ENCODE results near the gene CNPY1.

GRCh38 chr7:155555116-155555695 is 8.8 kb upstream of the CNPY1 start:
- TF ChIP-seq EZH2 (IDR thresholded peaks at IDR 0.05; ENCODE audit: borderline replicate concordance, insufficient read depth, low read length, poor library complexity, severe bottlenecking), result no peak
- no peak for TF ChIP-seq CTCF (IDR thresholded peaks at IDR 0.05; ENCODE audit: poor library complexity, severe bottlenecking)
- no peak for TF ChIP-seq EP300 (conservative IDR thresholded peaks at IDR 0.05; ENCODE audit: poor library complexity, severe bottlenecking)
- TF ChIP-seq TAF1 (IDR thresholded peaks at IDR 0.05; ENCODE audit: low read depth), result no peak
- TF ChIP-seq REST (IDR thresholded peaks at IDR 0.05; ENCODE audit: borderline replicate concordance), result no peak
- no peak for TF ChIP-seq POLR2AphosphoS5 (IDR thresholded peaks at IDR 0.05)
- TF ChIP-seq MXI1 (conservative IDR thresholded peaks at IDR 0.05; ENCODE audit: poor library complexity, severe bottlenecking), result no peak
